Esophagus squamous epithelium (tissue), 5 donors: Measurements from ENCODE around the gene TCF3. TPM values are rescaled to one million over a fixed set of nuclear protein-coding genes. Genes with fewer than 3 reads are reported as not detected.

Experiments
- DNase-seq: peaks from one replicate; lab custom pipeline; 2025; lab: John Stamatoyannopoulos, UW
- H3K27ac ChIP-seq, 4 donors: fragments of 200-600 bp; sonication (generic); one replicate each; pipeline ENCODE4 v1.5.1; 2016 to 2019; ENCODE audit warnings: mild to moderate bottlenecking in 1 of 4
- H3K27me3 ChIP-seq, 4 donors: fragments of 200-600 bp; sonication (generic); 1 replicate in 3 of 4; 2 replicates in 1 of 4; pipeline versions ENCODE4 v1.5.1 to v1.6.0; 2017 to 2021; ENCODE audit warnings: antibody characterized with exemption in 1 of 4
- H3K36me3 ChIP-seq, 3 donors: fragments of 200-600 bp; sonication (generic); one replicate each; pipeline ENCODE4 v1.5.1; 2016 to 2019
- H3K4me1 ChIP-seq, 3 donors: fragments of 200-600 bp; sonication (generic); one replicate each; pipeline ENCODE4 v1.5.1; 2017 to 2019
- H3K4me3 ChIP-seq, 4 donors: fragments of 200-600 bp; sonication (generic); 1 replicate in 3 of 4; 2 replicates in 1 of 4; pipeline ENCODE4 v1.5.1; 2016 to 2019; ENCODE audit warnings: mild to moderate bottlenecking in 2 of 4, moderate library complexity in 1 of 4
- H3K9me3 ChIP-seq, 3 donors: fragments of 200-600 bp; sonication (generic); one replicate each; pipeline ENCODE4 v1.5.1; 2016 to 2019
- CTCF ChIP-seq, 6 experiments: fragments of 450-650 bp in 4 of 6; fragments of 200-600 bp in 2 of 6; sonication (generic) in 2 of 6; IDR thresholded peaks; one replicate each; pipeline ENCODE4 v1.5.1; 2016 to 2019; ENCODE audit warnings: antibody characterized with exemption in 6 of 6, mild to moderate bottlenecking in 4 of 6, moderate library complexity in 4 of 6
- POLR2A ChIP-seq, 4 donors: fragments of 450-650 bp; IDR thresholded peaks; one replicate each; pipeline ENCODE4 v1.6.1; 2017; ENCODE audit warnings: antibody characterized with exemption in 4 of 4, mild to moderate bottlenecking in 4 of 4, moderate library complexity in 3 of 4
- WGBS, 2 donors: methylation state at CpG; one replicate each; pipeline ENCODE4 v1.1.5; 2018; 5-methylcytosine and 5-hydroxymethylcytosine counted together
- intact Hi-C: fragments of 100-400 bp; cut with DNase I; formaldehyde crosslinking; loops from one replicate; pipeline ENCODE4 v1.15.0; 2022
- total RNA-seq, 4 donors: library from RNA; depleted of rRNA; stranded (reverse); fragments of >200 nt; gene quantifications; one replicate each; pipeline ENCODE4 v1.1.0, GENCODE V29; 2016
- donor health status: DM: yes; HTN: yes; CAD: no.

TCF3 gene
- total RNA-seq, 4 donors from 2014 or later, result 29.9 to 66.0 (median 47.9) TPM

GRCh38 chr19:1570836-1571235 lies 81.6 kb downstream of the TCF3 start:
- Histone ChIP-seq H3K36me3 (no peaks in the 10 kb centered on the region), H3K27ac (no peak overlapping the region), H3K4me3 (no peak overlapping the region), H3K9me3 (no peaks in the 10 kb centered on the region), H3K4me1 (peaks cover 15 to 32% (median 22%) of the 10 kb centered on the region in 3 donors), H3K27me3 (peaks cover 0 to 13% (median 0%) of the 10 kb centered on the region in 4 donors)
- TF ChIP-seq CTCF (IDR thresholded peaks at IDR 0.05) (no peak), POLR2A (IDR thresholded peaks at IDR 0.05) (no peak)
- 83 to 95% methylated on average over 1 to 11 of the region's 13 CpGs for WGBS, 2 donors
- DNase-seq, result no peak
- intact Hi-C loops, result no loop called here

- 64 to 84% methylated on average over 4 of the region's 4 CpGs for WGBS, 2 donors
- intact Hi-C loops, result no loop called here
- DNase-seq, result no peak
Observed at GRCh38 chr19:1569997-1570396, 82.4 kb downstream of the TCF3 start.

GRCh38 chr19:1568320-1569019 lies 83.9 kb downstream of the TCF3 start, which contains the start of gene MEX3D:
MEX3D (minus strand) TSS chr19:1568325; CDS start chr19:1568058, 267 bp downstream.
- WGBS, 2 donors, result 15 to 24% methylated on average over 7 to 9 of the region's 63 CpGs
- Histone ChIP-seq H3K36me3 (no peaks in the 10 kb centered on the region), H3K27ac (peak within 1 kb of the TSS; percentile 74 to 92 (median 86)), H3K4me3 (peak within 1 kb of the TSS; percentile 57 to 89 (median 79)), H3K9me3 (no peaks in the 10 kb centered on the region), H3K4me1 (peaks cover 17 to 38% (median 25%) of the 10 kb centered on the region in 3 donors), H3K27me3 (peaks cover 0 to 13% (median 0%) of the 10 kb centered on the region in 4 donors)
- intact Hi-C loops, result no loop called here
- TF ChIP-seq CTCF (IDR thresholded peaks at IDR 0.05), result no peak
- TF ChIP-seq POLR2A (IDR thresholded peaks at IDR 0.05), result no peak
- DNase-seq, result no peak

More at GRCh38 chr19:1569997-1570396, 82.4 kb downstream of the TCF3 start:
- H3K27ac ChIP-seq, result no peak overlapping the region
- H3K9me3 ChIP-seq, result no peaks in the 10 kb centered on the region
- H3K36me3 ChIP-seq, result no peaks in the 10 kb centered on the region
- peaks cover 17 to 38% (median 25%) of the 10 kb centered on the region in 3 donors for H3K4me1 ChIP-seq
- H3K27me3 ChIP-seq, result peaks cover 0 to 13% (median 0%) of the 10 kb centered on the region in 4 donors
- no peak overlapping the region for H3K4me3 ChIP-seq
- no peak for TF ChIP-seq CTCF (IDR thresholded peaks at IDR 0.05)
- TF ChIP-seq POLR2A (IDR thresholded peaks at IDR 0.05), result no peak

- DNase-seq, result no peak
- H3K36me3 ChIP-seq, result no peaks in the 10 kb centered on the region
- peak overlapping the region in 3 of 4 donors; percentile 57 to 89 (median 80) for H3K4me3 ChIP-seq
- WGBS, 2 donors, result no CpG with 5 or more reads among the region's 73 CpGs
- H3K4me1 ChIP-seq, result peaks cover 17 to 38% (median 25%) of the 10 kb centered on the region in 3 donors
- H3K27ac ChIP-seq, result peak overlapping the region in 3 of 4 donors; percentile 84 to 92 (median 89)
- no peak for TF ChIP-seq CTCF (IDR thresholded peaks at IDR 0.05)
- TF ChIP-seq POLR2A (IDR thresholded peaks at IDR 0.05), result no peak
- H3K27me3 ChIP-seq, result peaks cover 0 to 13% (median 0%) of the 10 kb centered on the region in 4 donors
- no peaks in the 10 kb centered on the region for H3K9me3 ChIP-seq
- intact Hi-C loops, result no loop called here
Observed at GRCh38 chr19:1567848-1568227, 84.6 kb downstream of the TCF3 start.
